ENCODE data around the gene GRHPR. TPM values are rescaled to one million over a fixed set of nuclear protein-coding genes. Genes with fewer than 3 reads are reported as not detected.

GRHPR gene
- 100 to 1,000 TPM; 105 to 128 TPM for total RNA-seq
- 105 TPM for polyA plus RNA-seq (2013, experiment 1 of 2)
- polyA plus RNA-seq (2013, experiment 2 of 2): 92.7 TPM
- long read RNA-seq, experiment 1, full-length matches to known transcripts: 72 of 94 reads
- long read RNA-seq, experiment 1, partial matches to known transcripts: 8 of 94 reads
- long read RNA-seq, experiment 1, other reads (novel, unspliced or antisense): 14 of 94 reads
- long read RNA-seq, experiment 2, full-length matches to known transcripts: 98 of 112 reads
- long read RNA-seq, experiment 2, partial matches to known transcripts: 3 of 112 reads
- long read RNA-seq, experiment 2, other reads (novel, unspliced or antisense): 11 of 112 reads
- long read RNA-seq, experiment 3, full-length matches to known transcripts: 128 of 168 reads
- long read RNA-seq, experiment 3, partial matches to known transcripts: 8 of 168 reads
- long read RNA-seq, experiment 3, other reads (novel, unspliced or antisense): 32 of 168 reads
- long read RNA-seq, experiment 4, transcript GRHPR-203 (9 exons, 1,080 nt): minor isoform, 58 of 238 reads
- long read RNA-seq, experiment 4, transcript GRHPR-201 (9 exons, 1,280 nt): major isoform, 127 of 238 reads
- long read RNA-seq, experiment 4, partial matches to known transcripts: 31 of 238 reads
- long read RNA-seq, experiment 4, other reads (novel, unspliced or antisense): 18 of 238 reads

DNA sequence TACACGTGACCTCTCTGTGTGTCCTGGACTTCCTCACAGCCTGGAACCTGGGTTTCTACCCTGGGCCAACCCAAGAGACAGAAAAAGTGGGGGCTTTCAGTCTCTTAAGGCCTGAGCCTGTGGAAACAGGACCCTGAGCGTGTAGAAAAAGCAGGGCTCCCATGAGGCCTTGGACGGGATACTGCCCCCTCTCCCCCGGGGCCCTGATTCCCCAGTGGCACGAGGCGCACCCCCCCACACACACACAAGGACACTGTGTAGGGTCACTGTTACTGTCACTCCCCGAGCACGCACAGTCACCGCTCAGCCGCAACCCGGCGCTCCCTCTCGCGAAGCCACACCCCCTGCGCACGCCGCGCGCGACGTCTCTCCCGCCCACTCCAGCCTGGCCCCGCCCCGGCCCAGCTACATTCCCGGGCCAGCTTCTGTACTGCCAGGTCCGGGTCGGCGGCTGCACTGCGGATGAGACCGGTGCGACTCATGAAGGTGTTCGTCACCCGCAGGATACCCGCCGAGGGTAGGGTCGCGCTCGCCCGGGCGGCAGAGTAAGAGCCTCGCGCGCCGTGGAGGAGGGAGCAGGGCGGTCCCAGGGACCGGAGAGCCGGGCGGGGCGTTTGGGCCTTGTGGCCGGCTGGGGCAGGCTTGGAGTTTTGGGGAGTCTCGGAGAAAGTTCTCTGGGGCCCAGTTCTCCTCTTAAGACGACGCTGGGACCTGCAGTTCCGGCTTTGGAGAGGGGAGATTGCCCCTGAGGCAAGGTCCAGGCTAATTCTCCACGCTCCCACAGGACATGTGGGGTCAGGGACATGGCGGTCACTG, at the start of gene GRHPR:
Gene GRHPR, plus strand, starts transcription at position 408 of the 816 bp plus-strand sequence. Its CDS starts 55 bp downstream, at position 463.
- 1 to 3% methylated on average over 5 to 56 of the region's 56 CpGs for WGBS, 2 experiments (ENCODE audit: insufficient coverage in 1 of 2, insufficient read length in 1 of 2)
- H3K27ac Mint-ChIP-seq: peak within 1 kb of the TSS; percentile 95
- TF ChIP-seq, protein P1, sequence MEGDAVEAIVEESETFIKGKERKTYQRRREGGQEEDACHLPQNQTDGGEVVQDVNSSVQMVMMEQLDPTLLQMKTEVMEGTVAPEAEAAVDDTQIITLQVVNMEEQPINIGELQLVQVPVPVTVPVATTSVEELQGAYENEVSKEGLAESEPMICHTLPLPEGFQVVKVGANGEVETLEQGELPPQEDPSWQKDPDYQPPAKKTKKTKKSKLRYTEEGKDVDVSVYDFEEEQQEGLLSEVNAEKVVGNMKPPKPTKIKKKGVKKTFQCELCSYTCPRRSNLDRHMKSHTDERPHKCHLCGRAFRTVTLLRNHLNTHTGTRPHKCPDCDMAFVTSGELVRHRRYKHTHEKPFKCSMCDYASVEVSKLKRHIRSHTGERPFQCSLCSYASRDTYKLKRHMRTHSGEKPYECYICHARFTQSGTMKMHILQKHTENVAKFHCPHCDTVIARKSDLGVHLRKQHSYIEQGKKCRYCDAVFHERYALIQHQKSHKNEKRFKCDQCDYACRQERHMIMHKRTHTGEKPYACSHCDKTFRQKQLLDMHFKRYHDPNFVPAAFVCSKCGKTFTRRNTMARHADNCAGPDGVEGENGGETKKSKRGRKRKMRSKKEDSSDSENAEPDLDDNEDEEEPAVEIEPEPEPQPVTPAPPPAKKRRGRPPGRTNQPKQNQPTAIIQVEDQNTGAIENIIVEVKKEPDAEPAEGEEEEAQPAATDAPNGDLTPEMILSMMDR (conservative IDR thresholded peaks at IDR 0.05): no peak

DNA sequence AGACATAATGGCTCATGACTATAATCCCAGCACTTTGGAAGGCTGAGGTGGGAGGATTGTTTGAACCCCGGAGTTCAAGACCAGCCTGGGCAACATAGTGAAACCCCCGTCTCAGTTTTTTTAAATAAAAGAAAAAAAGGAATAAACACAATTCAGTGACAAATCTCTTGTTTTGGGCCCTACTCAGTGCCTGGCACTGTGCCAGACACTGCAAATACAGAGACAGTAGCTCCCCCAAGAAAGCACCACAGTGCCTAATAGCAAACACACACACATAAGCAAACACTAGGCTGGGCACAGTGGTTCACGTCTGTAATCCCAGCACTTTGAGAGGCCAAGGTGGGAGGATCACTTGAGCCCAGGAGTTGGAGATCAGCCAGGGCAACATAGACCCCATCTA, 49.7 kb upstream of the GRHPR start:
- H3K27ac Mint-ChIP-seq: no peak overlapping the region
- Histone ChIP-seq H3K36me3 (ENCODE audit: control insufficient read depth, insufficient read depth, low read length) (no peaks in the 10 kb centered on the region), H3K4me3 (ENCODE audit: low read length) (no peak overlapping the region), H3K27ac (ENCODE audit: low read depth, low read length) (no peak overlapping the region), H3K4me1 (ENCODE audit: control insufficient read depth, insufficient read depth, low read length) (no peaks in the 10 kb centered on the region), H3K27me3 (ENCODE audit: control insufficient read depth, insufficient read depth, low read length, poor library complexity, severe bottlenecking) (no peaks in the 10 kb centered on the region), H3K9me3 (ENCODE audit: control insufficient read depth, low read length) (no peaks in the 10 kb centered on the region), H3K9ac (ENCODE audit: extremely low read depth, low read length, poor library complexity, severe bottlenecking) (no peak overlapping the region)
- H3K9me3 Mint-ChIP-seq: no peaks in the 10 kb centered on the region
- TF ChIP-seq, protein P1 (conservative IDR thresholded peaks at IDR 0.05): no peak
- H3K4me3 Mint-ChIP-seq: no peak overlapping the region
- H3K4me1 Mint-ChIP-seq: no peaks in the 10 kb centered on the region
- H3K36me3 Mint-ChIP-seq (ENCODE audit: low read depth): no peaks in the 10 kb centered on the region
- WGBS, 2 experiments (ENCODE audit: insufficient coverage in 1 of 2, insufficient read length in 1 of 2): 92 to 100% methylated on average over 1 to 3 of the region's 3 CpGs
- DNase-seq: no peak
- peaks cover 3% of the 10 kb centered on the region for H3K27me3 Mint-ChIP-seq (ENCODE audit: insufficient read depth)

More for the DNA sequence above, at the start of gene GRHPR:
- Histone ChIP-seq H3K36me3 (ENCODE audit: control insufficient read depth, insufficient read depth, low read length) (peaks cover 25% of the 10 kb centered on the region), H3K9me3 (ENCODE audit: control insufficient read depth, low read length) (no peaks in the 10 kb centered on the region), H3K27ac (ENCODE audit: low read depth, low read length) (no peak within 1 kb of the TSS), H3K9ac (ENCODE audit: extremely low read depth, low read length, poor library complexity, severe bottlenecking) (peak within 1 kb of the TSS; percentile 84), H3K27me3 (ENCODE audit: control insufficient read depth, insufficient read depth, low read length, poor library complexity, severe bottlenecking) (no peaks in the 10 kb centered on the region), H3K4me1 (ENCODE audit: control insufficient read depth, insufficient read depth, low read length) (no peaks in the 10 kb centered on the region), H3K4me3 (ENCODE audit: low read length) (peak within 1 kb of the TSS; percentile 89)
- Mint-ChIP-seq H3K4me3 (peak within 1 kb of the TSS; percentile 93), H3K36me3 (ENCODE audit: low read depth) (peaks cover 16% of the 10 kb centered on the region), H3K9me3 (no peaks in the 10 kb centered on the region), H3K4me1 (peaks cover 6% of the 10 kb centered on the region), H3K27me3 (ENCODE audit: insufficient read depth) (no peaks in the 10 kb centered on the region)
- peak; percentile 92 for DNase-seq

DNA sequence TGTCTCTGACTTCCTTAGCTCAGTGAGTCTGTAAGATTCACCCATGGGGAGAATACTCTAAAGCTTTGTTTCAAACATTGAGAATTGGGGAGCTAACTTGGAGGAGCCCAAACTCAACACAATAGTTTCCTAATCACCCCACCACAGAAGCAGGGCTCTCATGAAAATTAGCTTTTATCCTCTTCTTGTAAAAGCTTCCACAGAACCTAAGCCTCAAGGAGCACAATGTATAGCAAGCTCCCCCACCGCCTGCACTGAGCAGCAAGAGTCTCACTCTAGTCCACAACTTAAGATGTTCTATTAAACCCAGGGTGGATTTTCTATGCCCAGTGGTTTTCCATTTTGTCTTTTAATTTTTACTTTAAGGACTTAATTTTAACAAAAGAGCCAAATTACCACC, 48.9 kb upstream of the GRHPR start:
- 95% methylated on average over 1 of the region's 1 CpG; no CpG with 5 or more reads in 1 of the 2 experiments for WGBS, 2 experiments (ENCODE audit: insufficient coverage in 1 of 2, insufficient read length in 1 of 2)
- H3K27me3 ChIP-seq (ENCODE audit: control insufficient read depth, insufficient read depth, low read length, poor library complexity, severe bottlenecking): no peaks in the 10 kb centered on the region

More for the DNA sequence above, 48.9 kb upstream of the GRHPR start:
- Histone ChIP-seq H3K36me3 (ENCODE audit: control insufficient read depth, insufficient read depth, low read length) (no peaks in the 10 kb centered on the region), H3K9me3 (ENCODE audit: control insufficient read depth, low read length) (no peaks in the 10 kb centered on the region), H3K4me1 (ENCODE audit: control insufficient read depth, insufficient read depth, low read length) (no peaks in the 10 kb centered on the region), H3K9ac (ENCODE audit: extremely low read depth, low read length, poor library complexity, severe bottlenecking) (no peak overlapping the region), H3K27ac (ENCODE audit: low read depth, low read length) (no peak overlapping the region), H3K4me3 (ENCODE audit: low read length) (no peak overlapping the region)
- Mint-ChIP-seq H3K27ac (no peak overlapping the region), H3K4me1 (no peaks in the 10 kb centered on the region), H3K27me3 (ENCODE audit: insufficient read depth) (peaks cover 4% of the 10 kb centered on the region), H3K9me3 (no peaks in the 10 kb centered on the region), H3K36me3 (ENCODE audit: low read depth) (no peaks in the 10 kb centered on the region), H3K4me3 (no peak overlapping the region)
- TF ChIP-seq, protein P1 (conservative IDR thresholded peaks at IDR 0.05): no peak
- DNase-seq: no peak
